ENCODE measurements around the gene TOMM20L.
A peak's percentile ranks its signal among the peaks of the same experiment; 100 is the strongest.
"Not testable (repeated sequence)": the region's sequence is repeated elsewhere in the genome, so short reads cannot be mapped to it uniquely, and the experiment has no call there.

Gene TOMM20L

DNA sequence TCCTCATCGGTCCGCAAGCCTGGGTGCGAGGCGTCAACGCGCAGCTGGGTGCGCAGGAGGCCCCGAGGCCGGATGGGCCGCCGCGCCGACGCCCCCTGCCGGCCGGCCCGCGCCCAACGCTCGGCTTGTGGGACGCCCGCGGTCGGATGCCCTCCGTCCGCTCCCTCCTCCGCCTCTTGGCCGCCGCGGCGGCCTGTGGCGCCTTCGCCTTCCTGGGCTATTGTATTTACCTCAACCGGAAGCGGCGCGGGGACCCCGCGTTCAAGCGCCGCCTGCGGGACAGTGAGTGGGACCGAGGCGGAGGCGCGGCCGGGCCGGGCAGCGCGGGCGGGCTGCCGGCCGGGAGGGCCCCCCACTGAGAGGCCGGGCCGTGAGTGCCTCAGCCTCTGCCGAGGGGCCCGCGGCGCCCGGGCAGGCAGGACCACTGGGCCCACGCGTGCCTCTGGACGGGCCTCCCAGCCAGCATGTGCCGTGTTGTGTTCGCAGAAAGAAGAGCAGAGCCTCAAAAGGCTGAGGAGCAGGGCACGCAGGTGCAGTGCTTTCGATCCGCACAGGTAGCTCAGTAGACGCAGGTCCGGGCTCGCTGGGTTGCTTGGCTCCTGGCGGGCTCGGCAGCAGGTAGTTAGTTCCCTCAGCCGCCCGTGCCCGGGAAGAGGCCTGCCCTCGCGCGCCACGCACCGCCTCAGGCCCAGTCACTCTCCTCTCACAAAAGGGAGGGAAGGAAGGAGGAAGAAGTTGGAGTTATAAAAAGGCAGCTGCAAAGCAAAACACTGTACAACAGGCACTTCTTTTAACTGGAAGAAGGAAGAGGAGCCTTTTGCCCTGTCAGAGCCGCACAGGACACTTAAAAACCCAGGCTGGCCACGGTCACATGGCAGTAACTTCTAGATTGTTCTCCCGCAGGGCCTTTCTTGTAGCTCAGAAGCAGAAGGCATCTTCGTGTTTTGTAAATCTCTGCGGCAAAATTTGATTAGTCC is at the start of gene TOMM20L:
Gene TOMM20L (plus strand): TSS at position 119 of the 977 bp plus-strand sequence. CDS start 28 bp downstream, at position 147.
- peak; percentile 75 for DNase-seq

DNA sequence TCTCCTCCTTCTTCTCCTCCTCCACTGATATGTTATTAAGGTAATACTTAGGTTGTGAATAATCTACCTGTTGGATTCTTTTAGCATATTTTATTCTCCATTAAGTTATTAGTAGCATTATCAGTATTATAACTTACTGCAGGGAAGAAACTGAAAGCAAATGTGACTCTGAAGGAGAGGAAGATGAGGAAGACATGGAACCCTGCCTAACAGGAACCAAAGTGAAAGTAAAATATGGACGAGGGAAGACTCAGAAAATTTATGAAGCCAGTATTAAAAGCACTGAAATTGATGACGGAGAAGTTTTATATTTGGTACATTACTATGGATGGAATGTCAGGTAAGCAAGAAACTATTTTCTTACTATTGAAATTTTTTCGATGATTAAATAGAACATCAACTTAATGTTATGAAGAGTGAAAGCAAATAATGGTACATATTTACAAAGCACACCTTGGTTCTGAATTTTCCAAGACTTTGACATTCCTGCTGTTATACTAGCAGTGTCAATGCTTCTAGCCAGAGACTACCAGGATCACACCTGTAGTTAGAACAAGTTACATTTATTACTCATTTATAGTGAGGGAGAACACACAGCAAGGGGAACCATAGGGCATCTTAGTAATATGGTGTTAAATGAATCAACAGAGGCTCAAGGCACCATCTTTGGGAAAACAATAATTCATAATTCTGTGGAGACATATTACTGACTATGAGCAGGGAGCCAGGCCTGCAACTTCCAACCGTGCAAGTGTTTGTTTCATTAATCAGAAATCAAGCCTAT is 42.0 kb upstream of the TOMM20L start:
- no peak for DNase-seq

DNA sequence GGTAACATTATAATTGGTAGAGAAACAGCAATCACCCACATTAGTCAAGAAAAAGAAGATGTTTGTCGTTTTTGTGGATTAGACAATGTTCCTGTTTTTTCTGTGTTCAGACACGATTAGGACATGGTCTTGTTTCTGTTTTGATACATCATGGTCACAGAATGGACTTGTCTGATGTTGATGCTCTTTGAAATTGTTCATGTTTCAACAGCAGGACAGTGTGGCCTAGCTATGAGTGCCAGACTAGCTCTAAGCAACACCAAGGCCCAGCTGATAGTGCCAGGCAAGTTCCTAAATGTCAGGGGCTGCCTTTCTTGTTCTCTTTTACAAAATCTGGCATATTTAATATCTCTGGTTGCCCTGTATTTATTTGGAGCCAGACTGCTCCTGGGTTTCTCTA is 40.9 kb upstream of the TOMM20L start:
- DNase-seq, result no peak

DNA sequence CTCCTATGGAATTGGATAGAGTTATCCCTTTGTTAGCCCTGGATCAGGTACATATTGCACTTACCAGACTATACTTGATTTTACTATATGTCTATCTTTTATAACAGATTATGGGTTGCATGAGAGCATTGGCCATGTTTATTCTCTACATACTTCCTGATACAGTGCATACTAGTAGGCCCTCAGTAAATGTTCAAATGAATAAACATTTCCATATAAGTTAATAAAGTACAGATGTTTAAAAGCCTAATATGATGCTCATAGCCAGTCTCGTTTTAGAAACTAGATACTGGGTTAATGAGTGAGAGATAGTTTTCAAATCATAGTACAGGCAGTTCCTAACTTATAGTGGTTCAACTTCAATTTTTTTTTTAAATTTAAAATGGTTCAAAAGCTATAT is 39.5 kb upstream of the TOMM20L start:
- no peak for DNase-seq

DNA sequence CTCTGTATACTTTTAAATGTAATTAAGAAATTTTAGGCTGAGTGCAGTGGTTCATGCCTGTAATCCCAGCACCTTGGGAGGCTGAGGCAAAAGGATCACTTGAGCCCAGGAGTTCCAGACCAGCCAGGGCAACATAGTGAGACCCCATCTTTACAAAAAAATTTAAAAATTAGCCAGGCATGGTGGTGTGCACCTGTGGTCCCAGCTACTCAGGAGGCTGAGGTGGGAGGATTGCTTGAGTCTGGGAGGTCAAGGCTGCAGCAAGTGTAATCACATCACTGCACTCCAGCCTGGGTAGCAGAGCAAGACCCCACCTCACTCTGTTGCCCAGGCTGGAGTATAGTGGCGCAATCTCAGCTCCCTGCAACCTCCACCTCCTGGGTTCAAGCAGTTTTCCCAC is 33.5 kb upstream of the TOMM20L start:
- DNase-seq, result not testable (repeated sequence)

DNA sequence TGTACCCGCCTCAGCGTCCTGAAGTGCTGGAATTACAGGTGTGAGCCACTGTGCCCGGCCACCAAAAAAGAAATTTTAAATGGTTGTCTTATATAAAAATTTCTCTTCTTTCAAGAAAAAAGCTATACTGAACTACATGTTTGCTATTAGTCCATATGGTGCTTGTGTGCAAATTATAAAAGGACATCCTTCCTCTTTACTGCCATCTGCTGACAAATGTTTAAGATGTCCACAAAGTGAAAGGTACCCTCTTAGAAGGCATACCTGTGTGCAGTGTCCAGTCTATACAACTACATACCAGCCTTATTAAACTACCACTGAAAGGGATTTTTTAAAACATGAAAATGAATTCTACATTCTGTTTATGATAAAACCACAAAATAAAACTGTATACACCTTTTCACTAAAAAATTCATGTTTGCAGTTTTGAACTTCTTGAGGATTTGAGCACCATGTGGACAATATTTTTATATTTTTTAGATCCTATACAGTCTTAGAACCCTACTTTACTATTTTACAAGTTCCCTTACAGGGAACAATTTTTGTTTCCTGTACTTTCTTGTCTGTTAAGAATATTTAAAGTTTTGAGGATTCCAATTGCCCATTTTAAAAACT is 32.8 kb upstream of the TOMM20L start:
- DNase-seq, result no peak

DNA sequence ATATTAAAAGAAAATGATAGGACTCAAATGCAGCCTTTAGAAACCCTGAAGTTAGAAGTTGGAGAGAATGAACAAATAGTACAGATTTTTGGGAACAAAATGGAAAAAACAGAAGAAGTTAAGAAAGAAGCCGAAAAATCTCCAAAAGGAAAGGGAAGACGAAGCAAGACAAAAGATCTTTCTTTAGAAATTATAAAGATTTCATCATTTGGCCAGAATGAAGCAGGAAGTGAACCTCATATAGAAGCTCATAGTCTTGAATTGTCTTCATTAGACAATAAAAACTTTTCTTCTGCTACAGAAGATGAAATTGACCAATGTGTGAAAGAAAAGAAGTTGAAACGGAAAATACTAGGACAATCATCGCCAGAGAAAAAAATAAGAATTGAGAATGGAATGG is 31.4 kb upstream of the TOMM20L start:
- DNase-seq, result no peak

DNA sequence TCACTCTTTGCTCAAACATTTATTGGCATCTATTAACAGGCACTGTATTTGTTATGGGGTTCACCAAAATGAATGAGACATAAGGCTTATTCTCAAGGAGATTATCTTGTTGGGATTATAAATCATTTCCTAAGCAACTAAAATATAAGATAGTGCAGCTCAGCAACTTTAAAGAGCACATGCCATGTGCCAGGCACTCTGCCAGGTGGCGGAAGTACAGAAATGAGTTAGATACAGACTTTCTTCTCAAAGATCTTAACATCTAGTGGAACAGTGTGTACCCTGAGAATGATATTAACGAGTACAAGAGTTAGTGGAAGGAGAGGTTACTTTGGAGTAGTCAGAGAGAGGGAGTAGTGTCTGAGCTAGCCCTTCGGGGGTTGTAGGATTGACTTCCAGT is 28.4 kb upstream of the TOMM20L start:
- DNase-seq, result no peak

DNA sequence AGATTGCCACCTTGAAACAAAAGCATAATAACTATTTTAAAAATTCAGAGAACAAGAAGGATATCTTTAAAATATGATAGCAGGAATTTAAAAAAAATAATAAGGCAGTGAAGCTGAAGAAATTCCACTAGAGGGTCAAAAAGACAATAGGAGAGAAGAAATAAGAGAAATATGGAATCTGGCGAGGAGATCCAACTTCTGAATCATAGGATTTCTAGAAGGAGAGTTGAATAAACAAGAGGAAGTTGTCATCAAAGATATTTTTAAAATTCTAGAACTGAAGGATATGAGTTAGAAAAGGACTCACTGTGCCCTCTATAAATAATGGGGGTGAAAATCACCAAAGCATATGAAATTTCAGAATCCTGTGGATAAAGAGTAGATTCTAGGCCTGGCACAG is 26.8 kb upstream of the TOMM20L start:
- no peak for DNase-seq

DNA sequence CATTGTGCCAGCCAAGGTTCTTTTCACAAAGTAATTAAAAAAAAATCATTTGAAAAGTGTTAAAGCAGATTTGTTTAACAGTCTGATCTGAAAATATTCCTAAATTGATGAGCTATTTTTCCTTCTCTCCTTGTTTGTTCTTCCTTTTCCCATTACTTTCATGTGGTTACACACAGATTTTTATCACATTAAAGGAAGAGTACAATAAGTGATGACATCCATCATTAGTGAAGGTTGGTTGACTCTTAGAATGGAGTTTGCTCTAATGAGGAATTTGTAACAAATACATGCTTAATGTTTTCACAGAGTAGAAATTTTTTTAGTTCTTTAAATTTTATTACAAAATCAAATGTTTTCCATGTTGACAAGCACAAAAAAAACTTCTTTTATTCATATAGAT is 18.9 kb upstream of the TOMM20L start:
- no peak for DNase-seq

DNA sequence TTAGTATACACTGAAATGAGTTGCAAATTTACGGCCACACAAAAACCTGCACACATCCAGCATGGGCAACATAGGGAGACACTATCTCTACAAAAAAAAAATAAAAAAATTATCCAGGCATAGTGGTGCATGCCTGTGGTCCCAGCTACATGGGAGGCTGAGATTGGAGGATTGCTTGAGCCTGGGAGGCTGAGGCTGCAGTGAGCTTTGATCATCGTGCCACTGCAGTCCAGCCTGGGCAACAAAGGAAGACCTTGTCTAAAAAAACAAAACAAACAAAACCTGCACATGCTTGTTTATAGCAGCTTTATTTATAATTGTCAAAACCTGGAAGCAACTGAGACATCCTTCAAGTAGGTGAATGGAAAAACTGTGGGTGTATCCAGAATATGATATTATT is 4.9 kb upstream of the TOMM20L start:
- DNase-seq, result no peak

DNA sequence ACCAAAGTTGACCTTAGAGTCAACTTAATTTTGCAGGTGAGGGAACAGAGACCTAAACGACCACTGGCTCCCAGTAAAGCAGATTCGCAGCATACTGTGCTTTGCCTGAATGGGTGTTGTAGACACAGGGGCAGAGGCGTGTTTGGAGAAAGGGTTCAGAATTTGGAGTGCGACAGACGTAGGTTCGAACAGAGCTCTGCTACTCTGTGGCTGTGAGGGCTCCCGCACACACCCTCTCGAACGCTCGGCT is 243 bp upstream of the TOMM20L start:
- DNase-seq, result no peak

DNA sequence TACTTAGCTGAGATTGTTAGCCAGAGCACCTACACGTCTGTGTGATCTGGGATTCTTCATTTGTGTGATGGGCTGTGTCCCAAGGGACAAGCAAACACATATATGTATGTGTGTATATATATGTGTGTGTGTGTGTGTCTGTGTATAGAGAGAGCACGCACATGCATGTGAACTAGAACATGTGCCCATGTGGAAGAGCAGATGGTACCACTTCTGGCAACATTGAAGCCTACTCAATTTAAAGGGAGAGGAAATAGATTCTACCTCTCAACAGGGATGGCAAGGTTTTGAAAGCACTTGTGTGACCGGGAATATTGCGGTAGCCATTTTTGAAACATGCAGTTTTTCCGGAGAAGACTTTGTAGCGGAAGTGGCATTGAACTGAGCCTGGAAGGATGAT is 1.4 kb downstream of the TOMM20L start:
- DNase-seq, result no peak

DNA sequence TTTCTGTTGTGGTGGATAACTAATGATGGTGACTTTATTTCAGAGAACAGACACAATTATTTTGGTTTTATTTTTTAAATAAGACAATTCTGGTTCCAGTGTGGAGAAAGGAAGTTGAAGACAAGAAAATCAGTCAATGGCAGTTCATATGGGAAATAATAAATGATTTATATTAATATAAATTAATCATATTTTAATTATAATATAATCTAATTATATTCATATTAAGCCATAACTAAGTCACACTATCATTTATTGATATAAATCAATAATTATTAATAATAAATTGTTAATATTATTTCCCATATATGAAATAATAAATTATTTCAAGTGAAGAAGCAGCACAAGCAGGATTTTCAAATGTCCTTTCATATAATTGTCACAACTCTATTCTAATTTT is 2.8 kb downstream of the TOMM20L start:
- no peak for DNase-seq

DNA sequence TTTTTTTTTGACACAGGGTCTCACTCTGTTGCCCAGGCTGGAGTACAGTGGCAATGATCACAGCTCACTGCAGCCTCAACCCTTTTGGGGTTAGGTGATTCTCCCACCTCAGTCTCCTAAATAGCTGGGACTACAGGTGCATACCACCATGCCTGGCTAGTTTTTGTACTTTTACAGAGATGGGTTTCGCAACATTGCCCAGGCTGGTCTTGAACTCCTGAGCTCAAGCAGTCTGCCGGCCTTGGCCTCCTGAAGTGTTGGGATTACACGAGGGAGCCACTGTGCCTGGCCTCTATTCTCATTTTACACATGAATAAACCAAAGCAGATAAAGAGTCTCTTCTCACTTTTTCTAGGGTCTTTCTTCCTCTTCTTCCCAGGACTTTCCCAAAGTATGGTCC is 3.2 kb downstream of the TOMM20L start:
- no peak for DNase-seq

DNA sequence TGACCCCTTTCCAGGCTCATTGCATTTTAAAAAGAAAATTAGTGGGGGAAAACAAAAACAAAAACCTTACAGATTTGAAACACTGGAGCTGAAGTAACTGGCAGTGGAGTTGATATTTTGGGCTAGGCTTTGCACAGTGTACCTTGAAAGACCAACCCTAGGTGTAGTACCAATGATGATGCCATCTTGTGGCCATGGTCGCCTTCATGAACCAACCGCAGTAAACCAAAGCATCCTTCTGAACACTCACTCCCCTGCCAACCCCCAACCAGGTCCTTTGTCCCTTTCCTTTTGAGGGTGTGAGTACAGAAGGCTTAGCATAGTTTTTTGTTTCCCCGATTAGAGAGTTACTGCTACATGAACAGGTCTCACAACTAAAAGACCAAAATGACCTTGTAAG is 5.9 kb downstream of the TOMM20L start:
- no peak for DNase-seq

DNA sequence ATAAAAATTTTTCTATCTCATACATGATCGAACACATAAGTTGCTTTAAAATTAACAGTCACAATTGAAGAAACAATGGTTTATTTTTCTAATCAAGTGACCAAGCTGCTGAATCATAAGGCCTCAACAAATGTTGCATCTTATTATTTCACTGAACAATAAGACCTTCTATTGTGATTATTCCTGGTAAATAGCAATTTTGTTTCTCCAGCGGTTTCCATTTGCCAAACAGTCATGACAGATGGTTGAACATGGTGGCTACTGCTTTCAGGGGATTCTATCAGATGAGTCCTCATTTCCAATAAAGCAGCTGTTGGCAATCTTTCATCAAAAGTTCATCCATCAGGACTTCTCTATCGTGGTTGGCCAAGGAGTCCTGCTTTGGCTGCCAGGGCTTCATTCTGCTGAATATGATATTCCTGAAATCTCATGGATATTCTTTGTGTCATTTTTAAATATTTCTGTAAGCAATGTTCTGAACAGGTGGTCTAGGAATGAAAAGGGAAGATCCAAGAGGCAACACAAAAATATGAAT is 13.0 kb downstream of the TOMM20L start:
- no peak for DNase-seq

DNA sequence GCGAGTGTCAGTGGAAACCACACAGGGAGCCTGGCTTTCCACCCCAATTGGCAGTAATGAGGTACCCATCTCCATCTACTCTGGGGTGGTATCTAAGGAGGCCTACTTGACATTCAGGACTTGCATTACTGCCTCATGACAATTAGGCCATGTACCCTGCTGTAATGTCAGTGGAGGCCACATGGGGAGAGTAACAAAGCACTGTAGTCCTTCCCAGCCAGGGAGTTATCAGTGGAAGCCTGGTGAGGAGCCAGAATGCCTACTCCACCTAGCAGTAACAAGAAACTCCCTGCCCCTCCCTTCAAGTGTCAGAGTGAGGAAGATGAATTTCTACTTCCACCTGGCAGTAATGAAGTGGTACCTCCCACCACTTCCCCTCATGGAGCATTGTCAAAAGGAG is 19.1 kb downstream of the TOMM20L start:
- DNase-seq, result no peak

DNA sequence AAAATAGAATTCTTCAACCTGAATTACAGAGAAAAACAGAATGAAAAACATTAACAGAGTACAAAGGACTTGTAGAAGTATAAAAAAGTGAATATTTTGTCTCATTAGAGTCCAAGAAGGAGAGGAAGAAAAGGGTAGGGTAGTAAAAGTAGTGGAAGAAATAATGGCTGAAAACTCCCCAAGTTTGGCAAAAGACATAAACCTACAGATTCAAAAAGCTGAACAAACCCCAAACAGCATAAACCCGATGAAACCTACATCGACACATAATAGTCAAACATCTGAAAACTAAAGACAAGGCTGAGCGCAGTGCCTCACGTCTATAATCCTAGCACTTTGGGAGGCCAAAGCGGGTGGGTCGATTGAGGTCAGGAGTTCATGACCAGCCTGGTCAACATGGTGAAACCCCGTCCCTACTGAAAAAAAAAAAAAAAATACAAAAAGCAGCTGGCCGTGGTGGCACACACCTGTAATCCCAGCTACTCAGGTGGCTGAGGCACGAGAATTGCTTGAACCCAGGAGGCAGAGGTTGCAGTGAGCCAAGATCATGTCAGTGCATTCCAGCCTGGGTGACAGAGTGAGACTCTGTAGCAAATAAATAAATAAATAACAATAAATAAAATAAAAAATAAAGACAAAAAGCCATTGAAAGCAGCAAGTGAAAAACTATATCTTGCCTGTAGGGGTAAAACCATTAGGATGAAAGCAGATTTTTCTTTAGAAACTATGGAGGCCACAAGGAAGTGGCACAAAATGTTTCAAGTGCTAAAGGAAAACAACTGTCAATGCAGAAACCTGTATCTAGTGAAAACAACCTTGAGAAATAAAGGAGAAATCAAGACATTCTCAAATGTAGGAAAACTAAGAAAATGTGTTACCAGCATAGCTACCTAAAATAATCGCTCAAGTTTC is 20.2 kb downstream of the TOMM20L start:
- DNase-seq, result no peak

DNA sequence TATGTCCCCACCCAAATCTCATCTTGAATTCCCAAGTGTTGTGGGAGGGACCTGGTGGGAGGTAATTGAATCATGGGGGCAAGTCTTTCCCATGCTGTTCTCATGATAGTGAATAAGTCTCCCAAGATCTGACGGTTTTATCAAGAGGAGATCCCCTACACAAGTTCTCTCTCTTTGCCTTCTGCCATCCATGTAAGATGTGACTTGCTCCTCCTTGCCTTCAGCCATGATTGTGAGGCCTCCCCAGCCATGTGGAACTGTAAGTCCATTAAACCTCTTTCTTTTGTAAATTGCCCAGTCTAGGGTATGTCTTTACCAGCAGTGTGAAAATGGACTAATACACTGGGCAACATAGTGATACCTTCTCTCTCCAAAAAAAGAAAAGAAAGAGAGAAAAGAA is 21.2 kb downstream of the TOMM20L start:
- not testable (repeated sequence) for DNase-seq

DNA sequence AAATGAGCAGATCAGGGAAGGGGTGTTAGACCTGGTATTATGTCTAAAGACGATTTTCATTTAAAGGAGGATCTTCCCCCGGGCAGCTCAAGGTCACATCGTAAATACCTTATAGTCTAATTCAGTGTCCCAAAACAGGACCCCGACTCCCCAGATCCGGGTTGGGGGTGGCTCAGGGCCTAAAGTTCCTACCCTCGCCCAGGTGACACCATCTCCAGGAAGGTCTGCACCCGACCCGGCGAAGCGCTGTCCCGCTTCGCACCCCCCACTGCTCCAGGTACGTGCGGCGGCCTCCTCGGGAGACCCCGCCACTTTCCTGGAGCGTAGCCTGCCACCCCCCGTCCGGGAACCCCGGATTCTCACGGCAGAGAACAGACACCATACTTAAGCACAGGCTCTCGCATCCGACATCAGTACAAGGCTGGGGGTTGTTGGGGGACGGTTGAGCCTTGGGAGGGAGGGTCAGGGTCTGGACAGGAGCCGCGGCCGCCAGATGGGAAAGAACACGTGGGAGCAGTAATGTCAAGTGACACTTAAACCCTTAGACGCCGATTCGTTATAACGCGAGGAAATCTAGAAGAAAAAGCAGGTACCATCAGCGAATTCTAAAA is 31.0 kb downstream of the TOMM20L start:
- DNase-seq, result peak; percentile 54
